Measurements from ENCODE around the gene PWWP2B.

PWWP2B gene

GRCh38 chr10:132446661-132447445 is 49.9 kb downstream of the PWWP2B start:
- Histone ChIP-seq H3K4me1 (ENCODE audit: insufficient read depth, low read length, poor library complexity, severe bottlenecking) (peaks cover 79% of the 10 kb centered on the region), H3K4me3 (ENCODE audit: low read length, poor library complexity, severe bottlenecking) (peak overlapping the region; percentile 70), H3K4me2 (ENCODE audit: low read depth, low read length, poor library complexity, severe bottlenecking) (peak overlapping the region; percentile 89)

DNA sequence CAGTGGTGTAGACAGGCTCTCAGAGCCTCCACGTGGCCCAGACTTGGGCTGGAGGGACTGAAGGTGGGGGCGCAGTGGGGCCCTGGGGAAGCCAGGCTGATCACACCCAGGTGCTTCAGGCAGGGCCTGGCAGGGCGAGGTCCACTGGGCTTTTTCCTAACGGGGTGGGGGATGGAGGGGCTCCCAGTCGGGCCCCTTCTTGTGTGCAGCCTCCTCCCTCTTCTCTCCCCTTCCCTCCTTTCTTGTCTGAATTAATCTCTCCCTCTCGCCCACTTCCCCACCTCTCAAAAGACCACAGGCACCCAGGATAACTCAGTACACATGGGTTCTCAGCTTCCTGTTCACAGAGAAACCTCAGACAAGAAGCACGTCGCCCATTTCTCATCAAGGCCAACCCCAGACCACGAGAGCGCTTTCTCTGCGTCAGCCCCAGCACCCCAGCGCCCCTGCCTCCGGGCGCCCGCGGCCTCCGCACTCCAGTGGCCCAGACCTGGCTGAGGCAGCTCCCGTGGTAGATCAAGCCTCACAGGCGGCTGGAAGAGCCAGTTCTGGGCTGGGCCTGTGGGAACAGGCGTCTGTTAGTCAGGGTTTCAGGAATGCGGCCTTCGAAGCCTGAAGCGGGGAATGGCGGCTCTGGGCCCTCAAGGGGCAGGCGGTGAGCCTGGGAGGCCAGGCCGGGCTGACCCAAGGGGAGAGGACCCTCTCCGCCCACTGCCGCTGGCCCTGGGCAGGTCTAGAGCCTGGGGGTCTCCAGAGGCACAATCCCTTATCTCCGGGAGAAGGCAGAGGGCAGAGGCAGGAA is 50.6 kb downstream of the PWWP2B start:
- H3F3A ChIP-seq (ENCODE audit: low read depth), result peaks cover 10% of the 10 kb centered on the region; the same call in 1 of the 2 replicates
- H4K20me1 ChIP-seq (ENCODE audit: insufficient read depth, low read length, poor library complexity, severe bottlenecking), result no peaks in the 10 kb centered on the region
- peaks cover 78% of the 10 kb centered on the region for H3K4me1 ChIP-seq (ENCODE audit: insufficient read depth, low read length, poor library complexity, severe bottlenecking)
- H3K4me2 ChIP-seq (ENCODE audit: low read depth, low read length, poor library complexity, severe bottlenecking), result peak overlapping the region; percentile 89
- H3K4me3 ChIP-seq (ENCODE audit: low read length, poor library complexity, severe bottlenecking), result peak overlapping the region; percentile 70
- H3K9me3 ChIP-seq (ENCODE audit: insufficient read depth, low read depth, low read length), result no peaks in the 10 kb centered on the region
- no peaks in the 10 kb centered on the region for H3K27me3 ChIP-seq (ENCODE audit: insufficient read depth, low read length, poor library complexity, severe bottlenecking)
- H2AFZ ChIP-seq (ENCODE audit: low read length), result no peak overlapping the region
- H3K79me2 ChIP-seq (ENCODE audit: insufficient read depth, low read length), result no peaks in the 10 kb centered on the region
- no peak for TF ChIP-seq EZH2phosphoT487 (IDR thresholded peaks at IDR 0.05; ENCODE audit: borderline replicate concordance)
- TF ChIP-seq CTCF (conservative IDR thresholded peaks at IDR 0.05; ENCODE audit: low read length), result no peak
- no peaks in the 10 kb centered on the region for H3K9me2 ChIP-seq (replicated peaks; ENCODE audit: low read depth, low read length)
- peak overlapping the region; percentile 89 for H3K9ac ChIP-seq (ENCODE audit: low read depth, low read length, poor library complexity, severe bottlenecking)
- no peaks in the 10 kb centered on the region for H3K36me3 ChIP-seq (ENCODE audit: insufficient read depth, low read length)

More at GRCh38 chr10:132446661-132447445, 49.9 kb downstream of the PWWP2B start:
- peak; percentile 56 for TF ChIP-seq CTCF (conservative IDR thresholded peaks at IDR 0.05; ENCODE audit: low read length)
- no peak for TF ChIP-seq EZH2phosphoT487 (IDR thresholded peaks at IDR 0.05; ENCODE audit: borderline replicate concordance)
- Histone ChIP-seq H4K20me1 (ENCODE audit: insufficient read depth, low read length, poor library complexity, severe bottlenecking) (no peaks in the 10 kb centered on the region), H3K79me2 (ENCODE audit: insufficient read depth, low read length) (no peaks in the 10 kb centered on the region), H3K9ac (ENCODE audit: low read depth, low read length, poor library complexity, severe bottlenecking) (peak overlapping the region; percentile 89), H3K27me3 (ENCODE audit: insufficient read depth, low read length, poor library complexity, severe bottlenecking) (no peaks in the 10 kb centered on the region), H3K9me2 (replicated peaks; ENCODE audit: low read depth, low read length) (no peaks in the 10 kb centered on the region), H3K9me3 (ENCODE audit: insufficient read depth, low read depth, low read length) (no peaks in the 10 kb centered on the region), H3F3A (ENCODE audit: low read depth) (peaks cover 10% of the 10 kb centered on the region; the same call in 1 of the 2 replicates), H2AFZ (ENCODE audit: low read length) (no peak overlapping the region), H3K36me3 (ENCODE audit: insufficient read depth, low read length) (no peaks in the 10 kb centered on the region)

GRCh38 chr10:132448248-132448731 is 51.3 kb downstream of the PWWP2B start:
- Histone ChIP-seq H4K20me1 (ENCODE audit: insufficient read depth, low read length, poor library complexity, severe bottlenecking) (no peaks in the 10 kb centered on the region), H3F3A (ENCODE audit: low read depth) (peaks cover 10% of the 10 kb centered on the region; the same call in 1 of the 2 replicates), H3K4me2 (ENCODE audit: low read depth, low read length, poor library complexity, severe bottlenecking) (peak overlapping the region; percentile 89), H3K79me2 (ENCODE audit: insufficient read depth, low read length) (no peaks in the 10 kb centered on the region), H2AFZ (ENCODE audit: low read length) (no peak overlapping the region), H3K36me3 (ENCODE audit: insufficient read depth, low read length) (no peaks in the 10 kb centered on the region), H3K9ac (ENCODE audit: low read depth, low read length, poor library complexity, severe bottlenecking) (peak overlapping the region; percentile 89), H3K4me3 (ENCODE audit: low read length, poor library complexity, severe bottlenecking) (peak overlapping the region; percentile 70), H3K9me2 (replicated peaks; ENCODE audit: low read depth, low read length) (no peaks in the 10 kb centered on the region), H3K27me3 (ENCODE audit: insufficient read depth, low read length, poor library complexity, severe bottlenecking) (no peaks in the 10 kb centered on the region), H3K4me1 (ENCODE audit: insufficient read depth, low read length, poor library complexity, severe bottlenecking) (peaks cover 78% of the 10 kb centered on the region), H3K9me3 (ENCODE audit: insufficient read depth, low read depth, low read length) (no peaks in the 10 kb centered on the region)
- TF ChIP-seq CTCF (conservative IDR thresholded peaks at IDR 0.05; ENCODE audit: low read length), result no peak
- no peak for TF ChIP-seq EZH2phosphoT487 (IDR thresholded peaks at IDR 0.05; ENCODE audit: borderline replicate concordance)

Data from Loucy (cell line).